Endothelial cell of umbilical vein (primary cell): ENCODE measurements around the gene ORC1. TPM values are rescaled to one million over a fixed set of nuclear protein-coding genes. Genes with fewer than 3 reads are reported as not detected.

Experiments used
- BruUV-seq: library from RNA; stranded (reverse); fragments of 400-500 nt; replicated peaks from 2 replicates; lab custom pipeline; 2021; lab: Mats Ljungman, UMichigan
- CTCF ChIA-PET: fragments of 300-600, 350-600 bp; sonication (Branson Sonifier 250); formaldehyde crosslinking; loops from one replicate; lab custom pipeline; 2021; ENCODE audit warnings: antibody characterized with exemption, inconsistent platforms; lab: Charles Lee
- POLR2A ChIA-PET: fragments of 300-600, 350-600 bp; sonication (Branson Sonifier 250); formaldehyde crosslinking; loops from one replicate; lab custom pipeline; 2021; ENCODE audit warnings: antibody characterized with exemption, inconsistent platforms; lab: Charles Lee
- DNase-seq: peaks from one replicate; pipeline ENCODE4 v3.0.0-alpha.2; 2011; ENCODE audit warnings: low read depth, low spot score
- FAIRE-seq: peaks from 2 replicates; lab custom pipeline; 2011; peaks lifted over from hg19 to GRCh38; lab: Jason Lieb, UNC
- H2AFZ ChIP-seq: 2 replicates; pipeline ENCODE4 v1.6.0; 2012; ENCODE audit warnings: low read depth, low read length, control low read depth, inconsistent platforms
- H3K27ac ChIP-seq: 2 replicates; pipeline ENCODE4 v1.5.1; 2011; ENCODE audit warnings: low read depth, mild to moderate bottlenecking, control low read depth, low read length, moderate library complexity; ENCODE audit not compliant: insufficient read depth
- H3K27me3 ChIP-seq, 2 experiments: 2 replicates each; pipeline versions ENCODE4 v1.6.0 to v1.6.1; 2011; ENCODE audit warnings: low read length in 2 of 2, mixed read lengths in 1 of 2; ENCODE audit not compliant: control insufficient read depth in 2 of 2, insufficient read depth in 2 of 2
- H3K36me3 ChIP-seq, 2 experiments: 2 replicates in 1 of 2; 3 replicates in 1 of 2; pipeline ENCODE4 v1.5.1; 2011; ENCODE audit warnings: low read length in 2 of 2, mild to moderate bottlenecking in 1 of 2, moderate library complexity in 1 of 2; ENCODE audit not compliant: control insufficient read depth in 2 of 2, insufficient read depth in 2 of 2; ENCODE audit errors: extremely low read depth in 1 of 2
- H3K4me1 ChIP-seq: 3 replicates; pipeline ENCODE4 v1.5.1; 2011; ENCODE audit warnings: mild to moderate bottlenecking, low read length; ENCODE audit not compliant: control insufficient read depth, insufficient read depth; ENCODE audit errors: extremely low read depth
- H3K4me2 ChIP-seq: 2 replicates; pipeline ENCODE4 v1.6.1; 2011; ENCODE audit warnings: low read length, control low read depth, mixed read lengths; ENCODE audit not compliant: insufficient read depth
- H3K4me3 ChIP-seq, 3 experiments: fragments of 200-600 bp in 1 of 3; sonication (generic), shearing (Covaris generic) in 1 of 3; replicated peaks in 1 of 3; 2 replicates each; pipeline ENCODE4 v1.5.1; 2011 to 2016; ENCODE audit warnings: control low read depth in 3 of 3, low read length in 3 of 3, mild to moderate bottlenecking in 2 of 3, inconsistent platforms in 1 of 3, low read depth in 1 of 3, moderate library complexity in 1 of 3; ENCODE audit not compliant: insufficient read depth in 1 of 3
- H3K79me2 ChIP-seq: 2 replicates; pipeline ENCODE4 v1.6.0; 2012; ENCODE audit warnings: low read length, inconsistent platforms; ENCODE audit not compliant: control insufficient read depth, insufficient read depth
- H3K9ac ChIP-seq: replicated peaks from 2 replicates; pipeline ENCODE3; 2011; ENCODE audit warnings: low read length, control low read depth; ENCODE audit not compliant: insufficient read depth; ENCODE audit errors: extremely low read depth
- H3K9me1 ChIP-seq: replicated peaks from 3 replicates; pipeline ENCODE4 v1.6.0; 2011; ENCODE audit warnings: mild to moderate bottlenecking, low read length; ENCODE audit not compliant: control insufficient read depth, insufficient read depth; ENCODE audit errors: extremely low read depth
- H3K9me3 ChIP-seq: replicated peaks from 2 replicates; pipeline ENCODE4 v1.5.1; 2012; ENCODE audit warnings: low read length, inconsistent platforms; ENCODE audit not compliant: control insufficient read depth, insufficient read depth
- H4K20me1 ChIP-seq: replicated peaks from 2 replicates; pipeline ENCODE3; 2011; ENCODE audit warnings: mild to moderate bottlenecking, low read length; ENCODE audit not compliant: control insufficient read depth, insufficient read depth; ENCODE audit errors: extremely low read depth
- EZH2 ChIP-seq: IDR thresholded peaks from 2 replicates; pipeline ENCODE4 v1.6.1; 2012; ENCODE audit warnings: borderline replicate concordance, low read depth, mild to moderate bottlenecking, moderate library complexity, low read length, inconsistent platforms; ENCODE audit not compliant: severe bottlenecking
- FOS ChIP-seq: IDR thresholded peaks from 2 replicates; pipeline ENCODE4 v1.6.1; 2011; ENCODE audit warnings: mild to moderate bottlenecking, low read length, moderate library complexity, borderline replicate concordance; ENCODE audit not compliant: insufficient read depth
- GATA2 ChIP-seq: IDR thresholded peaks from 2 replicates; pipeline ENCODE4 v1.7.0; 2011; ENCODE audit warnings: low read depth, mild to moderate bottlenecking, moderate library complexity, mixed read lengths, low read length; ENCODE audit not compliant: insufficient read length, insufficient read depth
- JUN ChIP-seq: IDR thresholded peaks from 2 replicates; pipeline ENCODE4 v1.6.1; 2011; ENCODE audit warnings: borderline replicate concordance, low read depth; ENCODE audit not compliant: insufficient read length, insufficient read depth
- MAX ChIP-seq: IDR thresholded peaks from 2 replicates; pipeline ENCODE4 v1.6.1; 2011; ENCODE audit not compliant: insufficient read depth, insufficient read length
- MYC ChIP-seq: IDR thresholded peaks from one replicate; pipeline ENCODE4 v1.6.1; 2011; ENCODE audit warnings: mild to moderate bottlenecking, low read depth, low read length
- POLR2A ChIP-seq: IDR thresholded peaks from 2 replicates; pipeline ENCODE4 v1.6.1; 2012; ENCODE audit warnings: low read depth, mild to moderate bottlenecking, control low read depth, low read length
- POLR2AphosphoS5 ChIP-seq: IDR thresholded peaks from 2 replicates; pipeline ENCODE4 v1.6.1; 2012; ENCODE audit warnings: low read depth, mild to moderate bottlenecking, control low read depth, low read length, moderate library complexity; ENCODE audit not compliant: insufficient read depth
- dilution Hi-C: fragments of 300-500 bp; cut with MboI; formaldehyde crosslinking; loops from one replicate; pipeline ENCODE4 v1.15.0; 2019; ENCODE audit warnings: low sequenced_read_pairs; ENCODE audit not compliant: extremely low pct_ligation_motif_present
- intact Hi-C: fragments of 100-400 bp; cut with micrococcal nuclease; formaldehyde crosslinking; loops from one replicate; pipeline ENCODE4 v1.10.0; 2022
- polyA plus RNA-seq, 4 experiments: library from polyadenylated mRNA; depleted of rRNA in 3 of 4; stranded (reverse) in 3 of 4; unstranded in 1 of 4; fragments of >200 nt; gene quantifications; 2 replicates each; pipeline versions ENCODE4 v1.2.1 to v1.2.3, GENCODE V29; 2011 to 2012; ENCODE audit warnings: missing spikeins in 1 of 4
- total RNA-seq: library from RNA; stranded (reverse); gene quantifications from 2 replicates; pipeline ENCODE4 v1.2.3, GENCODE V29; 2021
- TF ChIP-seq, protein P1 (sequence below), 2 donors: IDR thresholded peaks; 1 replicate in 1 of 2; 2 replicates in 1 of 2; pipeline ENCODE4 v1.5.1; 2011; ENCODE audit warnings: low read length in 2 of 2, mild to moderate bottlenecking in 2 of 2, moderate library complexity in 2 of 2, control low read depth in 1 of 2, inconsistent platforms in 1 of 2, low read depth in 1 of 2; ENCODE audit not compliant: insufficient read depth in 1 of 2; ENCODE audit errors: extremely low read depth in 1 of 2

The ORC1 gene
- total and polyA plus RNA-seq, 2 donors (not counting 3 experiments of a cell fraction or from before 2014, with no cell fraction given): 6.5 to 12.0 TPM

GRCh38 chr1:52423055-52423454 is 18.8 kb upstream of the ORC1 start:
- ChIA-PET CTCF (interaction anchor here (1.5 kb wide), 1 partner anchor 263 kb away, joined by 9 read pairs; no protein-coding TSS in a partner anchor), POLR2A (no interaction called here)
- Histone ChIP-seq H3K4me2 (no peak overlapping the region), H3K9me3 (no peaks in the 10 kb centered on the region), H3K4me3 (no peak overlapping the region), H2AFZ (no peak overlapping the region), H4K20me1 (no peaks in the 10 kb centered on the region), H3K4me1 (peaks cover 9% of the 10 kb centered on the region), H3K27me3 (no peaks in the 10 kb centered on the region), H3K36me3 (no peaks in the 10 kb centered on the region), H3K27ac (no peak overlapping the region), H3K9ac (no peak overlapping the region), H3K79me2 (no peaks in the 10 kb centered on the region), H3K9me1 (no peaks in the 10 kb centered on the region)
- TF ChIP-seq MYC: no peak
- TF ChIP-seq, protein P1, sequence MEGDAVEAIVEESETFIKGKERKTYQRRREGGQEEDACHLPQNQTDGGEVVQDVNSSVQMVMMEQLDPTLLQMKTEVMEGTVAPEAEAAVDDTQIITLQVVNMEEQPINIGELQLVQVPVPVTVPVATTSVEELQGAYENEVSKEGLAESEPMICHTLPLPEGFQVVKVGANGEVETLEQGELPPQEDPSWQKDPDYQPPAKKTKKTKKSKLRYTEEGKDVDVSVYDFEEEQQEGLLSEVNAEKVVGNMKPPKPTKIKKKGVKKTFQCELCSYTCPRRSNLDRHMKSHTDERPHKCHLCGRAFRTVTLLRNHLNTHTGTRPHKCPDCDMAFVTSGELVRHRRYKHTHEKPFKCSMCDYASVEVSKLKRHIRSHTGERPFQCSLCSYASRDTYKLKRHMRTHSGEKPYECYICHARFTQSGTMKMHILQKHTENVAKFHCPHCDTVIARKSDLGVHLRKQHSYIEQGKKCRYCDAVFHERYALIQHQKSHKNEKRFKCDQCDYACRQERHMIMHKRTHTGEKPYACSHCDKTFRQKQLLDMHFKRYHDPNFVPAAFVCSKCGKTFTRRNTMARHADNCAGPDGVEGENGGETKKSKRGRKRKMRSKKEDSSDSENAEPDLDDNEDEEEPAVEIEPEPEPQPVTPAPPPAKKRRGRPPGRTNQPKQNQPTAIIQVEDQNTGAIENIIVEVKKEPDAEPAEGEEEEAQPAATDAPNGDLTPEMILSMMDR (IDR thresholded peaks at IDR 0.05; ENCODE audit: extremely low read depth in 1 of 2, insufficient read depth in 1 of 2, low read depth in 1 of 2, low read length in 2 of 2): no peak
- TF ChIP-seq POLR2AphosphoS5: no peak
- TF ChIP-seq MAX: no peak
- no peak for TF ChIP-seq GATA2
- TF ChIP-seq EZH2: no peak
- TF ChIP-seq POLR2A: no peak
- TF ChIP-seq JUN: no peak
- TF ChIP-seq FOS: no peak
- no TSS peak for BruUV-seq
- dilution Hi-C loops (no loop called here), intact Hi-C loops (no loop called here)
- no peak for DNase-seq
- no peak for FAIRE-seq
